NCI-H1092 treated with DMSO at 0.1 percent for 48 hours (cell line): Measurements from ENCODE around the gene GTPBP1.

Source experiments
- DNase-seq: peaks from one replicate; lab custom pipeline; 2025; lab: John Stamatoyannopoulos, UW

Gene GTPBP1

GRCh38 chr22:38760477-38761201 lies 54.9 kb downstream of the GTPBP1 start:
- DNase-seq = peak; percentile 70

DNA sequence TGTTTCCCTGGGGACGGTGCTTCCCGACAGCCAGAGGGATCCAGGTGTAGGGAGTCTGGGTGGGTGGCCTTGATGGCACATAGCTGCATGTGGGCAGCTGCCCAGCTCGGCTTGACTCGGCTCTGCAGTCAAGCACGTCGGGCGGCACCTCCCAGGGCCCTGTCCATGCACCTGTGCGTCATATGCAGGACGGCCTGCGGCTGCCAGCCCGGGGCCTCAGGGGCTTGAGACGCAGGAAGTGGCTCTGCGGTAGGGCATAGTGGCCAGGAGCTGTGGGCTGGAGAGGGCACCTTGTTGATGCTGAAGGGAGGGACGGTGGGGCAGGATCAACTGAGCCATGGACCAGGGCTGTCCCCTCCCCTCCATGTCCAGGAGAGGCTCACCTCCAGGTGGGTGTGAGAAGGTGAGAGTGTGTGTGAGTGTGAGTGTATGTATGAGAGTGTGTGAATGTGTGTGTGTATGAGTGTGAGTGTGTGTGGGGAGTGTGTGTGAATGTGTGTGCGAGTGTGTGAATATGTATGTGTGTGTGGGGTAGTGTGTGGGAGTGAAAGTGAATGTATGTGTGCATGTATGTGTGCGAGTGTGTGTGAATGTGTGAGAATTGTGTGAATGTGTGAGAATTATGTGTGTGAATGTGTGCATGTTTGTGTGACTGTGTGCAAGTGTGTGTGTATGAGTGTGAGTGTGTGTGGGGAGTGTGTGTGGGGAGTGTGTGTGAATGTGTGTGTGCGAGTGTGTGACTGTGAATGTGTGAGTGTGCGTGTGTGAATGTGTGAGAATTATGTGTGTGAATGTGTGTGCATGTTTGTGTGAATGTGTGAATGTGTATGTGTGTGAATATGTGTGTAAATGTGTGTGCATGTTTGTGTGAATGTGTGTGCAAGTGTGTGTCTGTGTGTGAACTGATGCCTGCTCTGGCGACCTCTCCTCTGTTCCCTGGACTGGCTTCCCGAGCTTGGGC lies 55.7 kb downstream of the GTPBP1 start:
- DNase-seq = peak; percentile 35

DNA sequence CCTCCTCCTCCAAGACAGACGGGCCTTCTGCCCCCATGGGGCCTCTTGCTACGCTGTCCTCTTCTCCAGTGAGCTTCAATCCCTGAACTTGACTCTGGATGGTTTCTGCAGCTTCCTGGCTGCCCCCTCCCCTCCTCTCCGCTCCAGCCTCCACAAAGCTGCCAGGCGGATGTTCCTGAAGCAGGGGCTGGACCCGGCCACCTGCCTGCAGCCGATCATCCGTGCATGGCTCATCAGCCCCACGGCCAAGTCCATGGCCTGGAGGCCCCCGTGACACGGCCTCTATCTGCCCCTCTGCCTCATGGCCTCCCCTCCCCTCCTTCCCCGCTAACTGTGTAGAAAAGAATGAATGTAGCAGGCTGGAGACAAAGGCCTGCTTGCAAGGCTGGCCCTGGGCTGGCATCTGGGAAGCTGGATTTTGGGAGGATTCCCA lies 56.8 kb downstream of the GTPBP1 start:
- DNase-seq = no peak

GRCh38 chr22:38766076-38766777 lies 60.5 kb downstream of the GTPBP1 start:
- DNase-seq = peak; percentile 68

DNA sequence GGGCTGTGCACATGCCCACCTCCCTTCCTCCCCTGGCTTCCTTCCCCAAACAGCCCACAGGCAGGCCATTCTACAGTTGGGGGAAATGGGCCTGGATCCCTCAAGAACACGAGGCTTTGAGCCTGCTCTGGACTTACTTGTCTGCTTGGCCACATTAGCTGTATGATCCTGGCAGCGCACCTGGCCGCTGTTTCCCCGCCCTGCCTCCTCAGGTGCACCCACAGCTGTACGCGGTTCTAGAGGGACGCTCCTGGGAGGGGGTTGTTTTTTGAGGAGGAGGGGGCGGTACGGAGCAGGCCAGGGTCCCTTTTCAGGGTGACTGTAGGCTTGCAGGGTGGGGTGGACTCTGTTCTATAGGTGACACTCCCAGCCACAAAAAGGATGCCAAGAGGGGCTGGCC lies 61.6 kb downstream of the GTPBP1 start:
- DNase-seq = no peak

DNA sequence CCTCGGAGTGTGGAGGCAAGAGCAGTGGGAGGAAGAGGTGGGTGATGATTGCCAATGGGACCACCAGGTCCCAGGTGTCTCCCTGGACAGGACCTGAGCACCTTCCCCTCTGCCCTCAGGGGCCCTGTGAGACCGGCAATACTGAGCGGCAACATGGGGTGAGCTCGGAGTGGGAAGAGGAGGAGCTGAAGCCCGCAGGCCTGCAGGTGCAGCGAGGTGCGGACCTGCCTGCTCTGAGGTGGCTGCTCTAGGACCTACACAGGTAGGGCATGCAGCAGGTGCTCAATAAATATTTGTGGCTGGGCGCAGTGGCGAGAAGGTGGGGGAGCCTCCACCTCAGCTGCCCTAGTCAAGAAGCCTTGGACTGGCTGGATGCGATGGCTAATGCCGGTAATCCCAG lies 62.3 kb downstream of the GTPBP1 start:
- no peak for DNase-seq

DNA sequence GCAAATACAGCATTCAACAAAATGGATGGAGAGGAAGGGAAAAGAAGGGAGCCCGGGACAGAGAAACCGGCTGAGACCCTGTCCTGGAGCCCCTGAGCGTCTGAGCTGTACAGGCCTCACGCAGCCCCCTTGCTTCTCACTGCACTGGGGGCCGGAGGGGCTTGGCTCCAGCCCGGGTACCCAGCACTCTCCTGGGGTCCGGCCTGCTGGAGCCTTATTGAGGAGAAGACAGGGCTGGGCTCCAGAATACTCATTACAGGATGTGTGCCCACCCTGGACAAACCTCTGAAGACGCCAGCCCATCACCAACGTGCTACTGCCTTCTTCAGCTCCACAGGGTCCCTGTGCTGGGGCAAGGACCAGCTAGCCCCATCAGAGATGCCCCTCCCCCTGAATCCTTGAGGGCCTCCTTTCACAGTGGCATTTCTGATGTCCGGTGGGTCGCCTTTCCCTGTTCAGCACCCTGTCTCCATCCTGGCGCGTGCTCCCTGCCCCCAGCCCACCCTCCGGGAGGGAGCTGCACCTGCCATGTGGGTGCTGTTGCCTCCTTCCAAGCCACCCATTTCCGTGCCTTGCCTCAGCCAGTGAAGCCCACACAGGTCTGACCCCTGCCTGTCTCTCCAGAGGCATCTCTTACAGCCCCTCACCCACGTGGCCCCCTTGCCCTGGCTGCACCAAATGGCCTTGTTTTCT lies 64.7 kb downstream of the GTPBP1 start:
- no peak for DNase-seq

DNA sequence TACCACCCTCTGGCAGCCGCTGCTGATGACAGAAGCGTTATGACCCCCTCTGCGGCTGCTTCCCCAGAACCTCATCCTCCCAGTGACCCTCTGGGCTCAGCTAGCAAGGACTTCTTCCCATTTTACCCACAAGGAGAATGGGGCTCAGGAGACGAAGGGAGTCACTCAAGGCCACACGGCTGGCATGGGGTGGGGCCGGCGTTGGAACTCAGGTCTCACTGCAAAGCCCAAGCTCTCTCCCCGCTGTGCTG lies 66.8 kb downstream of the GTPBP1 start:
- DNase-seq = no peak

GRCh38 chr22:38773363-38773946 lies 67.7 kb downstream of the GTPBP1 start:
- DNase-seq = no peak

- no peak for DNase-seq
Observed at GRCh38 chr22:38774496-38775166, 68.9 kb downstream of the GTPBP1 start.

GRCh38 chr22:38775656-38776055 lies 69.9 kb downstream of the GTPBP1 start:
- no peak for DNase-seq

GRCh38 chr22:38776086-38776485 lies 70.3 kb downstream of the GTPBP1 start:
- no peak for DNase-seq

DNA sequence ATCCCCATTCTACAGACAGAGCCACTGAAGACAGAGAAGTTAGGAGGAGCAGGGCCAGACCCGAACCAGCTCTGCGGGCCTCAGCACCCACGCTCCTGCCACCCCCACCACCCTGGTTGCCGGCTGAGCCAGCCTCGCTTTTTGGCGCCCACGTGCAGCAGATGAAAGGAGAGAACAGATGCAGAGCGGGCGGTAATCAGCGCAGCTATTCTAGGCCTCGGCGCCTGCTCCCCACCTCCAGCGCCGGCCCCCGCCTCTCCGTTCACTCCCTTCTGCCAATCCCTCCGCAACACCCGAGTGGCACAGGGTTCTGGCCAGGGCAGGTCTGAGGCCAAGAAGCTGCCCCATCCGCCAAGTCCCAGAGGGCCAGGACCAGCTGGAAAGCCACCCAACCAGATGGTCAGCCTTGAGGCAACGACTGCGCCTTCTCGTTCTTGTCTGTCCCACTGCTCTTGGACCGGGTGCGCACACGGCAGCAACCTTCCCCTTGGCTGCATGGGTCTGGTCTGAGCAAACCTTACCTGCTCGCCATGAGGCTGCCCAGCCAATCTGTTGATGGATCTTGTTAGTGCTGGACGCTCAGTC lies 71.4 kb downstream of the GTPBP1 start:
- no peak for DNase-seq

DNA sequence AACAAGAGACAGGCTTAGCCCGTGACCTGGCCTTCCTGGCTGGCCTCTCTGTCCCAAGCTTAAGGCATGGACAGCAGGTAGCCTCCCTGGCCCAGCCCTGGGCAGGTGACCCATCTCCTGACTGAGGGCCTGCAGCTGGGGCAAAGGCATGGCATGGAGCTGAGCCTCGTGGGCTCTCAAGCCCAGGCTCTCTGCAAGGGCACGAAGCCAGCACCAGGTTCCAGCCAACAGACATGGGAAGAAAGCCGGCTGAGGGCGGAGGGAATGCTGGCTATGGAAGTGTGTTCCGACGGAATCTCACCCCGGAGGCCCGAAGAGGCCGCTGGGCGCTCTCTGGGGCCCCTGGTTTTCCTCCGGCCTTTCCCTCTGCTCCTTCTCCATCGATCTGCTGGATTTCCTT lies 75.3 kb downstream of the GTPBP1 start:
- DNase-seq = no peak

DNA sequence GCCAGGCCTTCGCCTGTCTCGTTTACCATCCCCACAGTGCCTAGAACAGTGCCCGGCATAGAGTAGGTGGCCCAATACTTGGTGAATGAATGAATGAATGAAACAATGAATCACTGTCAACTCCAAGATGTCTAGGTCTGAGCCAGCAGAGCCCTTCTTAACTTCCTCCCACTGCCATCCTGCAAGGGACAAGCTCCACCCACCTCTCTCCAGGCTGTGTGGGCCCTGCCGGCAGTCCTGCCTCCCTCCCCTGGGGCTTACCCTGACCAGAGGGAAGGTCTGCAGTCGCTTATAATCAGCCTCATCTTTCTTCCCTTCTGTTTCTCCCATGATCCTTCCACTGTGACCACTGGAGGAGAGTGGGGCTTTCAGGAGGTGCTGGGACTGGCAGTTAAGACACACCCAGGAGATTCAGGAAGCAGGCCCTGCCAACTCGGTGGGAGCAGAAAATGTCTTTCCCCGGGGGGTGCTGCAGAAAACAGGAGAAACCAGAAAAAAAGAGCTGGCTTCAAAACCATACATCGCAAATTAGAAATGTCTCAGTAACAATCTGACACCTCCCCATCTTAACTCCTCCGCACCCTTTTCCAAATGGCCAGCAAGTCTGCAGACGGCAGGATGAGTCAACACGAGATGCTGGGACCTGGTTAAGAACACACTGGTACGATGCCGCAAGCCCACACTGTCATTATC lies 76.8 kb downstream of the GTPBP1 start:
- DNase-seq = no peak
